Measurements from ENCODE around the gene ARL2.
"Not testable (repeated sequence)": the region's sequence is repeated elsewhere in the genome, so short reads cannot be mapped to it uniquely, and the experiment has no call there.

ARL2 gene

DNA sequence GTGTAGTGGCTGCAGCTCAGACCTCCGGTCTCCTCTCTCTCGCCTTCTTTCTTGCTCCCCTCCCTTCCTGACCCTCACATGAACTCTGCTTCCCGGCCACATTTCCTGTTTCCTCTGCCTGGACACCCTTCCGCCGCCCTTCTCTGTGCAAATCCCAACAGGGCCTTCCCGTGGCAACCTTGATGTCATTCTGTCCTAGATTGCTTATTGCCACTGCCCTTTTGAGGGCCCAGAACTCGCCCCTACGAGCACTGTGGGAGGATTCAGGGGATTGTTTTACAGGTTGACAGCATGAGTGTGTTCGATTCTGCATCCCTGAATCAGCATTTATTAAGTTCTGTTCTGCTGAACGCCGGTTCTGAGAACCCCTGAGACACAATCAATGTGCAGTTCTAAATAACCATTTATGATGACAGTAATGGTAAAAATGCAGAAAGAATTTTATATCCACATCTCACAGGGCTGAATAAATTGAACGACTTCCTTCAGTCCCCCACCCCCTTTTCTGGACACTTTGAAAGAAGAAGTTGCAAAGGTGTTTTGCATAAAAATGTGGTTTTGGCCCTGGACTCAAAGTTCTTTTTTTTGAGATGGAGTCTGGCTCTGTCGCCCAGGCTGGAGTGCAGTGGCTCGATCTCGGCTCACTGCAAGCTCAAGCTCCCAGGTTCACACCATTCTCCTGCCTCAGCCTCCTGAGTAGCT is 23.6 kb upstream of the ARL2 start:
- no peaks in the 10 kb centered on the region for H3K4me1 ChIP-seq (ENCODE audit: control insufficient read depth, insufficient read depth, low read length)
- H3K9ac ChIP-seq (ENCODE audit: low read length), result no peak overlapping the region
- no peak overlapping the region for H3K27ac ChIP-seq (ENCODE audit: low read depth, low read length)
- H3K27me3 ChIP-seq (ENCODE audit: control insufficient read depth, insufficient read depth, low read length), result no peaks in the 10 kb centered on the region
- H3K4me3 ChIP-seq (ENCODE audit: low read depth, low read length), result no peak overlapping the region
- H3K9me3 ChIP-seq (ENCODE audit: control insufficient read depth, insufficient read depth, low read depth, low read length), result no peaks in the 10 kb centered on the region
- H3K36me3 ChIP-seq (ENCODE audit: control insufficient read depth, insufficient read depth, low read length), result no peaks in the 10 kb centered on the region

GRCh38 chr11:64994318-64994717 is 19.6 kb upstream of the ARL2 start:
- no peaks in the 10 kb centered on the region for H3K9me3 ChIP-seq (ENCODE audit: control insufficient read depth, insufficient read depth, low read depth, low read length)
- no peak overlapping the region for H3K4me3 ChIP-seq (ENCODE audit: low read depth, low read length)
- H3K36me3 ChIP-seq (ENCODE audit: control insufficient read depth, insufficient read depth, low read length), result no peaks in the 10 kb centered on the region
- no peak overlapping the region for H3K9ac ChIP-seq (ENCODE audit: low read length)
- H3K27ac ChIP-seq (ENCODE audit: low read depth, low read length), result no peak overlapping the region
- peaks cover 12% of the 10 kb centered on the region for H3K4me1 ChIP-seq (ENCODE audit: control insufficient read depth, insufficient read depth, low read length)
- H3K27me3 ChIP-seq (ENCODE audit: control insufficient read depth, insufficient read depth, low read length), result no peaks in the 10 kb centered on the region

GRCh38 chr11:64996327-64996709 is 17.6 kb upstream of the ARL2 start:
- H3K9ac ChIP-seq (ENCODE audit: low read length), result no peak overlapping the region
- no peaks in the 10 kb centered on the region for H3K27me3 ChIP-seq (ENCODE audit: control insufficient read depth, insufficient read depth, low read length)
- no peaks in the 10 kb centered on the region for H3K36me3 ChIP-seq (ENCODE audit: control insufficient read depth, insufficient read depth, low read length)
- peak overlapping the region; percentile 13; the same call in 1 of the 2 replicates for H3K4me3 ChIP-seq (ENCODE audit: low read depth, low read length)
- no peaks in the 10 kb centered on the region for H3K9me3 ChIP-seq (ENCODE audit: control insufficient read depth, insufficient read depth, low read depth, low read length)
- H3K4me1 ChIP-seq (ENCODE audit: control insufficient read depth, insufficient read depth, low read length), result peaks cover 12% of the 10 kb centered on the region
- H3K27ac ChIP-seq (ENCODE audit: low read depth, low read length), result no peak overlapping the region

DNA sequence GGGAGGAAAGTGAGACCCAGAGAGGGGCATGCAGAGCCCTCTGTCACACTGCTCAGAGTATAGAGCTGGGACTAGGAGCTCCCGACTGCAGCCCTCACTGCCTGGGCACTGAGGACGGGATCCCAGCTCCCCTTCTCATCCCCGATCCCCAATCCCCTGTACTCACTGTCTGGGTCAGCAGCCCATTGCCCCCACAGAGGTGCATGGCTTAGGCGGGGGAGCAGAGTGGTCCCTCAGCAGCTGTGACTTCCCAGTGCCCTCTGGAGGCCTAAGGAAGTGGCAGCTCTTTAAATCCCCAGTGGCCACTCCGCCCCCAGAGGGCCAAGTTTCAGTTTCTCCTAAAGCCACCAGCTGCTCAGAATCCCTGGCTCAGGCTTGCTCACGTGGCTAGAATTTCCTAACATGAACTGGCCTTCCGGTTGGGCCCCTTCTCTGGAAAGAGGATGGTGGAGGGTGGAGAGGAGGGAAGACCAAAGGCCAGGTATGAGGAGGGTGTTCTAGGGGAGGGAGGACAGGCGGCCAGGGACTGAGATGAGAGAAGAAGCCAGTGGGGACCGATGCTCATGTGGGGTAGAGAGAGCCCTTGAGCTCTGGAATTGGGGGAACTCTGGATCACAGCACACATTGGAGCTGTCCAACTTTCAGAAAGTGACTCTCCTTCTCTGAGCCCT is 17.1 kb upstream of the ARL2 start, which contains the start of gene BATF2:
Gene BATF2 (minus strand): TSS at position 262 of the 671 bp plus-strand sequence. CDS start 57 bp downstream, at position 205.
- no peaks in the 10 kb centered on the region for H3K27me3 ChIP-seq (ENCODE audit: control insufficient read depth, insufficient read depth, low read length)
- peak within 1 kb of the TSS; percentile 24; the same call in 1 of the 2 replicates for H3K4me3 ChIP-seq (ENCODE audit: low read depth, low read length)
- H3K9me3 ChIP-seq (ENCODE audit: control insufficient read depth, insufficient read depth, low read depth, low read length), result no peaks in the 10 kb centered on the region
- H3K4me1 ChIP-seq (ENCODE audit: control insufficient read depth, insufficient read depth, low read length), result peaks cover 12% of the 10 kb centered on the region
- no peak within 1 kb of the TSS for H3K9ac ChIP-seq (ENCODE audit: low read length)
- H3K27ac ChIP-seq (ENCODE audit: low read depth, low read length), result no peak within 1 kb of the TSS
- no peaks in the 10 kb centered on the region for H3K36me3 ChIP-seq (ENCODE audit: control insufficient read depth, insufficient read depth, low read length)

- H3K36me3 ChIP-seq (ENCODE audit: control insufficient read depth, insufficient read depth, low read length), result no peaks in the 10 kb centered on the region
- no peaks in the 10 kb centered on the region for H3K9me3 ChIP-seq (ENCODE audit: control insufficient read depth, insufficient read depth, low read depth, low read length)
- H3K9ac ChIP-seq (ENCODE audit: low read length), result no peak overlapping the region
- H3K27ac ChIP-seq (ENCODE audit: low read depth, low read length), result no peak overlapping the region
- H3K27me3 ChIP-seq (ENCODE audit: control insufficient read depth, insufficient read depth, low read length), result no peaks in the 10 kb centered on the region
- peaks cover 12% of the 10 kb centered on the region for H3K4me1 ChIP-seq (ENCODE audit: control insufficient read depth, insufficient read depth, low read length)
- no peak overlapping the region for H3K4me3 ChIP-seq (ENCODE audit: low read depth, low read length)
These were observed 15.8 kb upstream of the ARL2 start for GRCh38 chr11:64998141-64998540.

DNA sequence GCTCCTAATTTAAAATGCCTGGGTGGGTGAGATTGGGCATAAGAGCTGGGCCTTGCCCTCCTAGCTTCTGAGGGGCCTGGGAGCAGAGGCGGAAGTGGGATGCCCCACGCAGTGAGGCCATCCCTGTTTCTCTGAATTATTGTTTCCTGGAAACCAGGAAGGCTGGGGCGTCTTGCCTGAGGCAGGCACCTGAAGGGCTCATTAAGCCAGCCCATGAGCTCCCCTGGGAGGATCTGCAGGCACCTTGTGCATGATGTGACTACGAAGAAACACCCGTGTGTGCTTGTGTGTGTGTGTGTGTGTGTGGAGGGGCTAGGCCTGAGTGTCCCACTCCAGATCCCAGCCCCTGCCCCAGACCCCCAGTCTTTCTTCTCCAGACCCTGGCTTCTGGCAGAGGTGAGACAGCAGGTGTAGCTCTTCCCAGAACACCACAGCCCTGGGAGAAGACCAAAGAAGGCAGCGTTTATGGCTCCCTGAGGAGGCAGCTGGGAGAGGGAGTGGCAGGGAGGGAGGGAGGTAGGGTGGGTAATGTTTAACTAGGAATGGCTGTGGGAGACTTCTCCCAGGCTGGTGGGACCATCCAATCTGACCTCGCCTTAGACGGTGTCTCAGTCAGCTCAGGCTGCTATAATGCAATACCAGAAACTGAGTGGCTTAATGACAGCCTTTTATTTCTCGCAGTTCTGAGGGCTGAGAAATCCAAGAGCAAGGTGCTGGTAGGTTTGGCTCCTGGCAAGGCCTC is 15.1 kb upstream of the ARL2 start:
- Histone ChIP-seq H3K9me3 (ENCODE audit: control insufficient read depth, insufficient read depth, low read depth, low read length) (no peaks in the 10 kb centered on the region), H3K9ac (ENCODE audit: low read length) (no peak overlapping the region), H3K27ac (ENCODE audit: low read depth, low read length) (no peak overlapping the region), H3K27me3 (ENCODE audit: control insufficient read depth, insufficient read depth, low read length) (no peaks in the 10 kb centered on the region), H3K4me3 (ENCODE audit: low read depth, low read length) (no peak overlapping the region), H3K36me3 (ENCODE audit: control insufficient read depth, insufficient read depth, low read length) (no peaks in the 10 kb centered on the region), H3K4me1 (ENCODE audit: control insufficient read depth, insufficient read depth, low read length) (peaks cover 12% of the 10 kb centered on the region)

DNA sequence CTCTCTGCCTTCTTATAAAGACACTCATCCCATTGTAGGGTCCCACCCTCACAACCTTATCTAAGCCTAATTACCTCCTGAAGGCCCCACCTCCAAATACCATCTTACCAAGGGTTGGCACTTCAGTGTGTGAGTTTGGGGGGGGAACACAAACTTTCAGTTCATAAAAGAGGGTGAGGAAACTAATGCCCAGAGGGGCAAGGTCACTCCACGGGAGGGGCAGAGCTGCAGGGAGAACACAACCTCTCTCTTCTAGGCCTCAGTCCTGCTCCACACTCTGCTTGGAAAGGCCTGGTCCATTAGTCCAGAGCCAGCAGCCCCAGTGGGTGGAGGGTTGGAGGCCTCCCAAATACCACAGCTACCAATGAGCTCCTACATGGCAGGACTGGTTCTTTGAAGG is 14.5 kb upstream of the ARL2 start:
- Histone ChIP-seq H3K27me3 (ENCODE audit: control insufficient read depth, insufficient read depth, low read length) (no peaks in the 10 kb centered on the region), H3K27ac (ENCODE audit: low read depth, low read length) (no peak overlapping the region), H3K4me1 (ENCODE audit: control insufficient read depth, insufficient read depth, low read length) (peaks cover 12% of the 10 kb centered on the region), H3K9ac (ENCODE audit: low read length) (no peak overlapping the region), H3K36me3 (ENCODE audit: control insufficient read depth, insufficient read depth, low read length) (no peaks in the 10 kb centered on the region), H3K4me3 (ENCODE audit: low read depth, low read length) (no peak overlapping the region), H3K9me3 (ENCODE audit: control insufficient read depth, insufficient read depth, low read depth, low read length) (no peaks in the 10 kb centered on the region)

GRCh38 chr11:65002706-65003105 is 11.3 kb upstream of the ARL2 start:
- no peaks in the 10 kb centered on the region for H3K4me1 ChIP-seq (ENCODE audit: control insufficient read depth, insufficient read depth, low read length)
- no peaks in the 10 kb centered on the region for H3K9me3 ChIP-seq (ENCODE audit: control insufficient read depth, insufficient read depth, low read depth, low read length)
- H3K4me3 ChIP-seq (ENCODE audit: low read depth, low read length), result no peak overlapping the region
- H3K36me3 ChIP-seq (ENCODE audit: control insufficient read depth, insufficient read depth, low read length), result no peaks in the 10 kb centered on the region
- H3K27ac ChIP-seq (ENCODE audit: low read depth, low read length), result no peak overlapping the region
- no peak overlapping the region for H3K9ac ChIP-seq (ENCODE audit: low read length)
- H3K27me3 ChIP-seq (ENCODE audit: control insufficient read depth, insufficient read depth, low read length), result no peaks in the 10 kb centered on the region

- Histone ChIP-seq H3K4me3 (ENCODE audit: low read depth, low read length) (no peak overlapping the region), H3K9ac (ENCODE audit: low read length) (no peak overlapping the region), H3K27ac (ENCODE audit: low read depth, low read length) (no peak overlapping the region), H3K9me3 (ENCODE audit: control insufficient read depth, insufficient read depth, low read depth, low read length) (no peaks in the 10 kb centered on the region), H3K36me3 (ENCODE audit: control insufficient read depth, insufficient read depth, low read length) (no peaks in the 10 kb centered on the region), H3K27me3 (ENCODE audit: control insufficient read depth, insufficient read depth, low read length) (no peaks in the 10 kb centered on the region), H3K4me1 (ENCODE audit: control insufficient read depth, insufficient read depth, low read length) (no peaks in the 10 kb centered on the region)
These were observed 10.7 kb upstream of the ARL2 start for GRCh38 chr11:65003282-65003681.

GRCh38 chr11:65003968-65004367 is 10.0 kb upstream of the ARL2 start:
- H3K4me1 ChIP-seq (ENCODE audit: control insufficient read depth, insufficient read depth, low read length); H3K9ac ChIP-seq (ENCODE audit: low read length); H3K4me3 ChIP-seq (ENCODE audit: low read depth, low read length); H3K9me3 ChIP-seq (ENCODE audit: control insufficient read depth, insufficient read depth, low read depth, low read length); H3K36me3 ChIP-seq (ENCODE audit: control insufficient read depth, insufficient read depth, low read length); H3K27me3 ChIP-seq (ENCODE audit: control insufficient read depth, insufficient read depth, low read length); H3K27ac ChIP-seq (ENCODE audit: low read depth, low read length): not testable (repeated sequence)

DNA sequence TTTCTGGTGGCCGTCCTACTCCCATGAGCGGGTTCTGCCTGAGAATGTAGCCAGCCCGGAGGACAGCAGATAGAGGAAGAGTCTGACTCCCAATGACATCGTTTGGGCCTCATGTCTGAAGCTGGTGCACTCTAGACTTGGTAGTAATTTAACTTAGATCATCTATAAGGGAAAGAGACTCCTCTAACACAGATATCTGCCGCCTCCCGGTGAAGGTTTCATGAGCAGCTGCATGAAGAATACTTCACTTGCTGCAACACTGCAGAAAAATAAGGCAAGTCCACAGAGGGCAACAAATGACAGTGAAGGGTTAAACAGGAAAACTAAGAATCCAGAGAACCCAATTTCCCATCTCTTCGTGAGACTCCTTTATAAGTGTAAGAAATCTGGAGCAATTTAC is 5.9 kb upstream of the ARL2 start:
- no peak overlapping the region for H3K4me3 ChIP-seq (ENCODE audit: low read depth, low read length)
- H3K9me3 ChIP-seq (ENCODE audit: control insufficient read depth, insufficient read depth, low read depth, low read length), result no peaks in the 10 kb centered on the region
- H3K27me3 ChIP-seq (ENCODE audit: control insufficient read depth, insufficient read depth, low read length), result no peaks in the 10 kb centered on the region
- no peaks in the 10 kb centered on the region for H3K4me1 ChIP-seq (ENCODE audit: control insufficient read depth, insufficient read depth, low read length)
- no peak overlapping the region for H3K9ac ChIP-seq (ENCODE audit: low read length)
- no peaks in the 10 kb centered on the region for H3K36me3 ChIP-seq (ENCODE audit: control insufficient read depth, insufficient read depth, low read length)
- H3K27ac ChIP-seq (ENCODE audit: low read depth, low read length), result no peak overlapping the region

Measured in HUES6 (cell line).